Mucosa of descending colon (tissue), 3 donors: ENCODE measurements around the gene RPS14. TPM values are rescaled to one million over a fixed set of nuclear protein-coding genes. Genes with fewer than 3 reads are reported as not detected.

Experiments used
- ATAC-seq: fragments of 200-7000 bp; cut with Tn5 transposase; one replicate; pipeline ENCODE4 v1.9.1; 2020; ENCODE audit warnings: mild to moderate bottlenecking, moderate library complexity
- DNase-seq, 3 donors: peaks; one replicate each; pipeline ENCODE4 v3.0.0-alpha.2; 2020
- H3K36me3 ChIP-seq: fragments of 200-600 bp; one replicate; pipeline ENCODE4 v1.8.0; 2021; ENCODE audit warnings: low read depth, mild to moderate bottlenecking
- H3K4me1 ChIP-seq: fragments of 200-600 bp; one replicate; pipeline ENCODE4 v1.8.0; 2021; ENCODE audit warnings: low read depth, mild to moderate bottlenecking
- H3K4me3 ChIP-seq: fragments of 200-600 bp; one replicate; pipeline ENCODE4 v1.8.0; 2021; ENCODE audit warnings: mild to moderate bottlenecking
- H3K9me3 ChIP-seq: fragments of 200-600 bp; one replicate; pipeline ENCODE4 v1.8.0; 2021; ENCODE audit warnings: mild to moderate bottlenecking
- CTCF ChIP-seq: fragments of 200-600 bp; IDR thresholded peaks from one replicate; pipeline ENCODE4 v1.8.0; 2022; ENCODE audit warnings: antibody characterized with exemption, mild to moderate bottlenecking
- intact Hi-C, 2 donors: fragments of 100-400 bp; cut with DNase I in 1 of 2; cut with micrococcal nuclease in 1 of 2; formaldehyde crosslinking; loops; one replicate each; pipeline versions ENCODE4 v1.11.0 to v1.11.1; 2022; cut with DNase I, micrococcal nuclease
- total RNA-seq, 3 donors: library from RNA; stranded (reverse); fragmentation: NEBNext Ultra II Directional in 2 of 3; extraction: Animal tissue kit (Norgen Biotek cat#: 25700) in 2 of 3; gene quantifications; one replicate each; pipeline versions ENCODE4 v1.2.1 to v1.2.4, GENCODE V29; 2021 to 2023
- donor health status: DM: no; HTN: no; CAD: no; lungs with moderate emphysema.
- donor health status: DM: no; HTN: no; CAD: no.
- donor health status: DM: no; HTN: yes; CAD: no.

RPS14 gene
- total RNA-seq, 3 donors from 2014 or later, result 1,569 to 1,671 (median 1,618) TPM

GRCh38 chr5:150397782-150398721 lies 51.5 kb downstream of the RPS14 start:
- intact Hi-C loops, result no loop called here
- Histone ChIP-seq H3K4me1 (no peaks in the 10 kb centered on the region), H3K4me3 (no peak overlapping the region), H3K36me3 (no peaks in the 10 kb centered on the region), H3K9me3 (no peaks in the 10 kb centered on the region)
- no peak for ATAC-seq
- DNase-seq, result no peak
- no peak for TF ChIP-seq CTCF

- Histone ChIP-seq H3K36me3 (no peaks in the 10 kb centered on the region), H3K4me1 (no peaks in the 10 kb centered on the region), H3K9me3 (no peaks in the 10 kb centered on the region), H3K4me3 (no peak overlapping the region)
- intact Hi-C loops, result no loop called here
- no peak for ATAC-seq
- DNase-seq, result no peak
- TF ChIP-seq CTCF, result no peak
These were observed 52.3 kb downstream of the RPS14 start for GRCh38 chr5:150397146-150397781.

- TF ChIP-seq CTCF, result no peak
- ATAC-seq, result no peak
- H3K4me3 ChIP-seq, result no peak overlapping the region
- intact Hi-C loops, result no loop called here
- no peaks in the 10 kb centered on the region for H3K9me3 ChIP-seq
- no peaks in the 10 kb centered on the region for H3K4me1 ChIP-seq
- DNase-seq, result no peak
- no peaks in the 10 kb centered on the region for H3K36me3 ChIP-seq
These were observed 53.3 kb downstream of the RPS14 start for GRCh38 chr5:150396267-150396666.

- Histone ChIP-seq H3K36me3 (no peaks in the 10 kb centered on the region), H3K4me3 (no peak overlapping the region), H3K9me3 (no peaks in the 10 kb centered on the region), H3K4me1 (no peaks in the 10 kb centered on the region)
- DNase-seq (no peak), ATAC-seq (no peak)
- intact Hi-C loops, result no loop called here
- no peak for TF ChIP-seq CTCF
These were observed 53.9 kb downstream of the RPS14 start for GRCh38 chr5:150395688-150395975.

GRCh38 chr5:150394912-150395687 lies 54.4 kb downstream of the RPS14 start:
- no peak for TF ChIP-seq CTCF
- Histone ChIP-seq H3K36me3 (no peaks in the 10 kb centered on the region), H3K9me3 (no peaks in the 10 kb centered on the region), H3K4me3 (no peak overlapping the region), H3K4me1 (no peaks in the 10 kb centered on the region)
- DNase-seq, result no peak
- no peak for ATAC-seq
- intact Hi-C loops, result no loop called here
